PC-3 (cell line): ENCODE data around the gene TERC.

Experiments used
- CTCF ChIP-seq: fragments of 300-600 bp; sonication (generic); conservative IDR thresholded peaks from 2 replicates; pipeline ENCODE4 v1.5.1; 2017; ENCODE audit warnings: antibody characterized with exemption, low read depth, mild to moderate bottlenecking, low read length
- EZH2 ChIP-seq: fragments of 300-600 bp; sonication (generic); IDR thresholded peaks from one replicate; pipeline ENCODE4 v1.6.1; 2017; ENCODE audit warnings: antibody characterized with exemption, mild to moderate bottlenecking, low read length; ENCODE audit not compliant: unreplicated experiment
- EZH2phosphoT487 ChIP-seq: fragments of 300-600 bp; sonication (generic); IDR thresholded peaks from 2 replicates; pipeline ENCODE4 v1.6.1; 2018; ENCODE audit warnings: mild to moderate bottlenecking, antibody characterized with exemption, low read length, borderline replicate concordance

GRCh38 chr3:169787120-169787519, 22.3 kb upstream of the TERC start:
- TF ChIP-seq EZH2 = no peak
- no peak for TF ChIP-seq CTCF
- TF ChIP-seq EZH2phosphoT487 = no peak
